Measurements from ENCODE around the gene SLC25A4. TPM values are rescaled to one million over a fixed set of nuclear protein-coding genes. Genes with fewer than 3 reads are reported as not detected.

The SLC25A4 gene
- total and polyA plus RNA-seq, 2 of the 4 experiments (the other 2 are of a cell fraction): 16.0 to 21.6 TPM

DNA sequence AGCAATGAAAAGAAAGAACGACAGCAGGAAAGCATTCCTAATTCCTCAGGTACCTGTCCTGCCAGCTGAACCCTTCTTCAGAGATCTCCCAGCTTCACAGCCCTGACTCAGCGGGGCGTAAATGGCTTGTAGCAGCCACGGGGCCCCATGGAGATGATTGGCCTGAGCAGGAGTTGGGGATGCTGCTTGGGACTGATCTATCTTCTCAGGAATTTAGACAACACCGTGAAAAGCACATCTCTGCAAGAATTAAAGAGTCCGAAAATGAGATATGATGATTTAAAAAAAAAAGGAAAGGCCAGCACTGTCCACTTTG lies 22.5 kb upstream of the SLC25A4 start:
- Histone ChIP-seq H3K79me1 (ENCODE audit: low read depth in 1 of 2, low read length in 2 of 2) (no peaks in the 10 kb centered on the region), H3K18ac (ENCODE audit: low read depth, low read length) (no peak overlapping the region), H2BK5ac (ENCODE audit: low read depth, low read length, poor library complexity, severe bottlenecking) (no peak overlapping the region), H2BK15ac (ENCODE audit: low read depth, low read length) (no peak overlapping the region), H3K9ac (ENCODE audit: low read depth, low read length) (no peak overlapping the region), H3K9me1 (ENCODE audit: insufficient read depth, low read length) (no peaks in the 10 kb centered on the region; the same call in 1 of the 2 replicates), H3K14ac (replicated peaks; ENCODE audit: low read depth, low read length) (no peak overlapping the region), H3K36me3 (ENCODE audit: control insufficient read depth, insufficient read depth, low read length) (no peaks in the 10 kb centered on the region), H2AK9ac (replicated peaks; ENCODE audit: low read depth, low read length, poor library complexity) (no peak overlapping the region), H3K27ac (ENCODE audit: insufficient read depth, low read length) (no peak overlapping the region), H3K23ac (ENCODE audit: low read depth, low read length) (no peak overlapping the region), H4K20me1 (ENCODE audit: insufficient read depth, low read length) (no peaks in the 10 kb centered on the region), H3K4me2 (ENCODE audit: low read depth, low read length) (no peak overlapping the region), H4K8ac (ENCODE audit: low read depth in 2 of 2, low read length in 2 of 2) (no peak overlapping the region), H2BK120ac (ENCODE audit: low read depth, low read length) (no peak overlapping the region), H3K4me1 (ENCODE audit: control insufficient read depth, insufficient read depth, low read length) (no peaks in the 10 kb centered on the region), H2AFZ (replicated peaks; ENCODE audit: low read length, poor library complexity) (no peak overlapping the region), H2AK5ac (ENCODE audit: low read depth, low read length) (no peak overlapping the region), H4K91ac (ENCODE audit: insufficient read depth, low read depth, low read length) (no peak overlapping the region), H3K9me3 (ENCODE audit: control insufficient read depth, insufficient read depth, low read length) (no peaks in the 10 kb centered on the region), H3K4me3 (ENCODE audit: insufficient read depth, low read depth, low read length) (no peak overlapping the region), H3K27me3 (ENCODE audit: control insufficient read depth, insufficient read depth, low read length) (peaks cover 5% of the 10 kb centered on the region; the same call in 1 of the 2 replicates), H3K4ac (ENCODE audit: low read depth, low read length) (no peak overlapping the region), H4K5ac (ENCODE audit: low read depth, low read length) (no peak overlapping the region), H2BK20ac (ENCODE audit: low read depth, low read length) (no peak overlapping the region), H3K56ac (ENCODE audit: extremely low read depth, insufficient read depth, low read length) (no peak overlapping the region)
- DNase-seq (no peak), ATAC-seq (ENCODE audit: low read depth) (no peak)
- dilution Hi-C loops (cut with HindIII; ENCODE audit: low sequenced_read_pairs, unreplicated experiment) (no loop called here), intact Hi-C loops (cut with micrococcal nuclease) (no loop called here), in situ Hi-C loops (cut with MboI; ENCODE audit: low sequenced_read_pairs) (no loop called here)
- no TSS peak for BruUV-seq (replicated peaks)
- WGBS, 2 experiments (ENCODE audit: extremely low coverage in 2 of 2, insufficient read length in 1 of 2): no CpG with 5 or more reads among the region's 6 CpGs
- ChIA-PET POLR2A (ENCODE audit: unreplicated experiment) (no interaction called here), CTCF (no interaction called here)
- TF ChIP-seq RFX5 (IDR thresholded peaks at IDR 0.05; ENCODE audit: low read depth, low read length): no peak

Data from IMR-90 (cell line).